ENCODE data around the gene MORC2. TPM values are rescaled to one million over a fixed set of nuclear protein-coding genes. Genes with fewer than 3 reads are reported as not detected.

MORC2 gene
- total RNA-seq, 1 experiment from 2014 or later = 25.4 TPM

DNA sequence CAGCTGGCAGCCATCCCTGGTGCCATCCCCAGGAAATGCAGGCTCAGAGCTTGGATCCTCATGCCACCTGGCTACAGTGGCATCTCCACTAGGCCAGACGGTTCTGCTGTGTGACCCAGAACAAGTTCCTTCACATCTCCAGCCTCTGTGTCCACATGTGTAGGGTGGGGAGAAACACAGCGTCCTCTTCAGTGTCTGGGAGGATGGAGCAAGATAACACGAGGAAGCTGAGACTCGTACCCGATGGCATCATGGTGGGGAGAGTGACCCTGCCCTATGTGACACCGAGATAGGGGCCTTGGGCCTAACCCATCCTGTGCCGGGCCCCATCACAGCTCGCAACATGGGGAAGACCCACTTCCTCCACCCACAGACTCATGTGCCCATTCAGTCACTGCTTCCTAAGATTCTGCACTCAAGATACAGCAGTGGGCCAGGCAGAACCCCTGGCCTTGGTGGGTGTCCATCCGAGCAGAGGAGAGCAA, 78.5 kb downstream of the MORC2 start:
- no peak for DNase-seq (ENCODE audit: low read depth, low spot score)
- no peaks in the 10 kb centered on the region for H3K36me3 ChIP-seq (ENCODE audit: control insufficient read depth in 1 of 2, insufficient read depth in 2 of 2, low read length in 2 of 2)
- POLR2A ChIA-PET = no interaction called here
- no peaks in the 10 kb centered on the region for H3K27me3 ChIP-seq (ENCODE audit: insufficient read depth, low read length)
- no TSS peak for BruUV-seq (replicated peaks)
- no peak overlapping the region for H3K4me3 ChIP-seq (replicated peaks in 1 of 2; ENCODE audit: low read depth in 1 of 2, low read length in 2 of 2)
- CTCF ChIA-PET = interaction anchor here (0.6 to 3.2 kb wide), 5 partner anchors 30 to 217 kb away, joined by 3 to 19 read pairs (median 4); partner anchors contain the start of gene SELENOM
- H3K9ac ChIP-seq (ENCODE audit: low read length) = no peak overlapping the region
- no peaks in the 10 kb centered on the region for H4K20me1 ChIP-seq (ENCODE audit: insufficient read depth)
- intact Hi-C loops (cut with micrococcal nuclease) = loop anchor here (1.0 kb wide), 1 partner anchor 127 kb away; no protein-coding TSS in a partner anchor
- no peak overlapping the region for H3K4me2 ChIP-seq (ENCODE audit: low read length)
- no peak overlapping the region for H2AFZ ChIP-seq (ENCODE audit: low read depth, low read length, poor library complexity, severe bottlenecking)
- no peak overlapping the region for H3K27ac ChIP-seq (ENCODE audit: low read depth, low read length)
- RAD21 ChIA-PET (ENCODE audit: low non-redundant PET in 1 of 2, low total read pairs in 2 of 2, uncharacterized antibody in 2 of 2, unreplicated experiment in 2 of 2) = interaction anchor here in 1 of 2 experiments (1.4 kb wide), 1 partner anchor 74 kb away, joined by 3 read pairs; no protein-coding TSS in a partner anchor
- H3K9me2 ChIP-seq (ENCODE audit: insufficient read depth) = no peaks in the 10 kb centered on the region
- TF ChIP-seq CEBPB (IDR thresholded peaks at IDR 0.05; ENCODE audit: low read depth) = no peak
- no peak for TF ChIP-seq ELF1 (IDR thresholded peaks at IDR 0.05; ENCODE audit: borderline replicate concordance, low read depth)
- TF ChIP-seq JUND (IDR thresholded peaks at IDR 0.05) = no peak
- no peak for TF ChIP-seq RAD21 (IDR thresholded peaks at IDR 0.05; ENCODE audit: low read depth)
- TF ChIP-seq, protein P1, sequence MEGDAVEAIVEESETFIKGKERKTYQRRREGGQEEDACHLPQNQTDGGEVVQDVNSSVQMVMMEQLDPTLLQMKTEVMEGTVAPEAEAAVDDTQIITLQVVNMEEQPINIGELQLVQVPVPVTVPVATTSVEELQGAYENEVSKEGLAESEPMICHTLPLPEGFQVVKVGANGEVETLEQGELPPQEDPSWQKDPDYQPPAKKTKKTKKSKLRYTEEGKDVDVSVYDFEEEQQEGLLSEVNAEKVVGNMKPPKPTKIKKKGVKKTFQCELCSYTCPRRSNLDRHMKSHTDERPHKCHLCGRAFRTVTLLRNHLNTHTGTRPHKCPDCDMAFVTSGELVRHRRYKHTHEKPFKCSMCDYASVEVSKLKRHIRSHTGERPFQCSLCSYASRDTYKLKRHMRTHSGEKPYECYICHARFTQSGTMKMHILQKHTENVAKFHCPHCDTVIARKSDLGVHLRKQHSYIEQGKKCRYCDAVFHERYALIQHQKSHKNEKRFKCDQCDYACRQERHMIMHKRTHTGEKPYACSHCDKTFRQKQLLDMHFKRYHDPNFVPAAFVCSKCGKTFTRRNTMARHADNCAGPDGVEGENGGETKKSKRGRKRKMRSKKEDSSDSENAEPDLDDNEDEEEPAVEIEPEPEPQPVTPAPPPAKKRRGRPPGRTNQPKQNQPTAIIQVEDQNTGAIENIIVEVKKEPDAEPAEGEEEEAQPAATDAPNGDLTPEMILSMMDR (IDR thresholded peaks at IDR 0.05 in 2 of 3, conservative IDR thresholded peaks at IDR 0.05 in 1 of 3; ENCODE audit: borderline replicate concordance in 1 of 3, insufficient read depth in 1 of 3, low read depth in 2 of 3, low read length in 2 of 3) = no peak
- TF ChIP-seq CBX3 (IDR thresholded peaks at IDR 0.05; ENCODE audit: low read depth) = no peak
- no peak for TF ChIP-seq ATF3 (IDR thresholded peaks at IDR 0.05)
- no peak for TF ChIP-seq POLR2A (IDR thresholded peaks at IDR 0.05; ENCODE audit: borderline replicate concordance, extremely low read depth, insufficient read depth, insufficient read length)
- no peak for TF ChIP-seq SIN3A (IDR thresholded peaks at IDR 0.05; ENCODE audit: low read depth)
- no peak for TF ChIP-seq YY1 (IDR thresholded peaks at IDR 0.05; ENCODE audit: extremely low read depth, insufficient replicate concordance, low read depth, low read length)
- no peaks in the 10 kb centered on the region for H3K79me2 ChIP-seq (ENCODE audit: insufficient read depth, low read length)
- ATAC-seq = no peak
- no peaks in the 10 kb centered on the region for H3K9me3 ChIP-seq (ENCODE audit: control insufficient read depth in 1 of 2, insufficient read depth in 1 of 2, low read depth in 1 of 2, low read length in 2 of 2)
- no peaks in the 10 kb centered on the region for H3K4me1 ChIP-seq (ENCODE audit: control insufficient read depth in 1 of 2, insufficient read depth in 2 of 2, low read length in 2 of 2)
